ENCODE results near the gene COX19. TPM values are rescaled to one million over a fixed set of nuclear protein-coding genes. Genes with fewer than 3 reads are reported as not detected.

COX19 gene
- total RNA-seq, 1 experiment from 2014 or later: 11.6 TPM

GRCh38 chr7:921071-921461 is 54.3 kb downstream of the COX19 start:
- Histone ChIP-seq H4K20me1 (ENCODE audit: low read length) (no peaks in the 10 kb centered on the region), H3K9me2 (replicated peaks; ENCODE audit: low read length) (no peaks in the 10 kb centered on the region), H3K27ac (ENCODE audit: low read length) (no peak overlapping the region), H3K9ac (ENCODE audit: low read length) (no peak overlapping the region), H3K79me2 (ENCODE audit: low read length) (no peaks in the 10 kb centered on the region), H3K27me3 (ENCODE audit: low read length) (no peaks in the 10 kb centered on the region), H3K4me1 (ENCODE audit: insufficient read depth, low read length) (peaks cover 15% of the 10 kb centered on the region), H3K4me3 (ENCODE audit: low read length) (no peak overlapping the region), H2AFZ (ENCODE audit: low read length) (no peak overlapping the region), H3K36me3 (ENCODE audit: low read depth, low read length) (no peaks in the 10 kb centered on the region), H3K9me3 (ENCODE audit: low read length) (no peaks in the 10 kb centered on the region), H3K4me2 (ENCODE audit: low read length) (no peak overlapping the region), H3F3A (ENCODE audit: low read length, unreplicated experiment) (no peaks in the 10 kb centered on the region)
- ATAC-seq (no peak), DNase-seq (no peak)
- BruUV-seq (replicated peaks): no TSS peak
- no peak for TF ChIP-seq EZH2phosphoT487 (IDR thresholded peaks at IDR 0.05; ENCODE audit: borderline replicate concordance, low read length)
- no peak for TF ChIP-seq EZH2 (IDR thresholded peaks at IDR 0.05; ENCODE audit: low read length, unreplicated experiment)
- TF ChIP-seq CTCF (conservative IDR thresholded peaks at IDR 0.05; ENCODE audit: low read depth, low read length): no peak
- ChIA-PET CTCF (no interaction called here), POLR2A (ENCODE audit: unreplicated experiment) (no interaction called here)
- intact Hi-C loops (cut with micrococcal nuclease): no loop called here

DNA sequence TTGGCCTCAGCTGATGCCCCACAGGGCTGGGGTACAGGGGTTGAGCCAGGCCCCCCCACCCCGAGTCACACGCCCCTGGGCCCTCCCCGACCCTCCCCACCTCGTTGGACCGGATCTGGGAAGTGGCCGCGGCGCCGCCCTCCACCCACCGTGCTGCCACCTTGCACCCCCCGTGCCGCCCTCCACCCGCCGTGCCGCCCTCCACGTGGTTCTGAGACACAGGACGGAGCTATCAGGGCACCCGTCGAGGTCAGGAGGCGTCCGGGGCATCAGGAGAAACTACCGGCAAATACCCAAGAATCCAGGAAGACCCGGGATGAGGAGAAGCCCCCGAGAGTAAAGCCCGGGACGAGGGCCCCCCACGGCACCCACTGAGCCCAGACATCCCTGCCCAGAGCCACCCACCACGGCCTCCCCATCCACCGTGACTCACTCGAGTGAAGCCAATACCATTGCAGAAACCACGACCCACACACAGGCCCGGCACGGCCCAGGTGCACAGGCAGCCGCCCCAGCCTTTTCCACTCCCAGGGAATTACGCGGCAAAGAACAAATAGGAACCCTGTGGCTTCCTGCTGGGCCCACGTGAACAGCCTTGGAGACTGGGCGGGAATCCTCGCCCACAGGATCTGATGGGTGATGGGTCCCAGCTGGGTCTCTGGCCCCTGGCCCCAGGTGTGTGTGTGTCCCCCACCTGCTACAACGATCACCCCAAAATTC is 54.8 kb downstream of the COX19 start:
- Histone ChIP-seq H4K20me1 (ENCODE audit: low read length) (no peaks in the 10 kb centered on the region), H2AFZ (ENCODE audit: low read length) (no peak overlapping the region), H3F3A (ENCODE audit: low read length, unreplicated experiment) (no peaks in the 10 kb centered on the region), H3K9ac (ENCODE audit: low read length) (no peak overlapping the region), H3K79me2 (ENCODE audit: low read length) (no peaks in the 10 kb centered on the region), H3K4me3 (ENCODE audit: low read length) (no peak overlapping the region), H3K36me3 (ENCODE audit: low read depth, low read length) (no peaks in the 10 kb centered on the region), H3K9me2 (replicated peaks; ENCODE audit: low read length) (no peaks in the 10 kb centered on the region), H3K9me3 (ENCODE audit: low read length) (no peaks in the 10 kb centered on the region), H3K27ac (ENCODE audit: low read length) (no peak overlapping the region), H3K4me2 (ENCODE audit: low read length) (no peak overlapping the region), H3K4me1 (ENCODE audit: insufficient read depth, low read length) (peaks cover 15% of the 10 kb centered on the region), H3K27me3 (ENCODE audit: low read length) (no peaks in the 10 kb centered on the region)
- peak; percentile 17 for DNase-seq
- TF ChIP-seq EZH2 (IDR thresholded peaks at IDR 0.05; ENCODE audit: low read length, unreplicated experiment) (no peak), CTCF (conservative IDR thresholded peaks at IDR 0.05; ENCODE audit: low read depth, low read length) (no peak), EZH2phosphoT487 (IDR thresholded peaks at IDR 0.05; ENCODE audit: borderline replicate concordance, low read length) (no peak)
- POLR2A ChIA-PET (ENCODE audit: unreplicated experiment): no interaction called here
- ATAC-seq: 0 out of 2 replicates have a peak, but pooled peaks have one; percentile 8
- intact Hi-C loops (cut with micrococcal nuclease): no loop called here
- no TSS peak for BruUV-seq (replicated peaks)
- CTCF ChIA-PET: no interaction called here

DNA sequence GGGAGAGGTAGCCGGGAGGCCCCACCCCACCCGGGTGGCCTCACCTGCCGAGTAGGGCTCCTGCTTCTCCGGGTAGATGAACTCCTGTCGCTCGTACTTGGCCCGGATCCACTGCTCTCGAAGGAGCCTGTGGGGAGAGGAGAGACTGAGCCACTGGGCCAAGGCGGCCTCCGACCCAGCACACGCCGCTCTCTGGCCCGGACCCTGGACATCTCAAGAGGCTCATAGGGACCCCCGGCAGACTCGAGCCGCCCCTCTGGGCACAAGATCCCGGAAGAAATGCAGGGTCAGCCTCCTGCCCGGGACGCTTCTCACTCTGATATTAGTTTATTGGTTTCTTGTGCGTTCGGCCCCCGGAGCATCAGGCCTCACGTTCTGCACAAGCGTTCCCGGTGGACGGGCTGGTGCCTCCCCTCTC is 55.4 kb downstream of the COX19 start:
- TF ChIP-seq EZH2phosphoT487 (IDR thresholded peaks at IDR 0.05; ENCODE audit: borderline replicate concordance, low read length) (no peak), EZH2 (IDR thresholded peaks at IDR 0.05; ENCODE audit: low read length, unreplicated experiment) (no peak), CTCF (conservative IDR thresholded peaks at IDR 0.05; ENCODE audit: low read depth, low read length) (no peak)
- Histone ChIP-seq H4K20me1 (ENCODE audit: low read length) (no peaks in the 10 kb centered on the region), H3K27ac (ENCODE audit: low read length) (no peak overlapping the region), H3K36me3 (ENCODE audit: low read depth, low read length) (no peaks in the 10 kb centered on the region), H3F3A (ENCODE audit: low read length, unreplicated experiment) (no peaks in the 10 kb centered on the region), H3K4me3 (ENCODE audit: low read length) (no peak overlapping the region), H3K4me1 (ENCODE audit: insufficient read depth, low read length) (peaks cover 15% of the 10 kb centered on the region), H3K4me2 (ENCODE audit: low read length) (no peak overlapping the region), H2AFZ (ENCODE audit: low read length) (no peak overlapping the region), H3K9me3 (ENCODE audit: low read length) (no peaks in the 10 kb centered on the region), H3K27me3 (ENCODE audit: low read length) (no peaks in the 10 kb centered on the region), H3K79me2 (ENCODE audit: low read length) (no peaks in the 10 kb centered on the region), H3K9ac (ENCODE audit: low read length) (no peak overlapping the region), H3K9me2 (replicated peaks; ENCODE audit: low read length) (no peaks in the 10 kb centered on the region)
- ATAC-seq: no peak
- BruUV-seq (replicated peaks): no TSS peak
- ChIA-PET CTCF (no interaction called here), POLR2A (ENCODE audit: unreplicated experiment) (no interaction called here)
- no peak for DNase-seq
- intact Hi-C loops (cut with micrococcal nuclease): no loop called here

All from PC-3 (cell line).